ENCODE data around the gene PDZD7.

DNA sequence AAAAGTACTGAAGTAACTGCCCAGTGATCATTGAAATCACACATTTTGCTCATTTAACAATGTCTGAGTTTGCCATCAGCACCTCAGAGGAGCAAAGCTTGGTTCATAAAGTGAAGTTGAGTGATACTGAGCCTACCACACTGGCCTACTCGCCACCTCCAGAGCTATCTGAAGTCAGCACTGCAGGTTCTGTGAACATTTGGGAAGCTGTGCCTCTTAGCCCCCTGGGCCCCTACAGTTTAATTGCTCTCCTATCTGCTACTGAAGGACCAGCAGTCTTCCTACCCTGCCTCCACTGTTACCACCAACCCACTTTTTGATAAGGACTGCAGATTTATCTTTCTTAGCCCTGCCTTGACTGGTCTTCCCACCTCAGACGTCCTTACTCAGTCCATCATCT lies 63.6 kb downstream of the PDZD7 start:
- TF ChIP-seq, protein P1, sequence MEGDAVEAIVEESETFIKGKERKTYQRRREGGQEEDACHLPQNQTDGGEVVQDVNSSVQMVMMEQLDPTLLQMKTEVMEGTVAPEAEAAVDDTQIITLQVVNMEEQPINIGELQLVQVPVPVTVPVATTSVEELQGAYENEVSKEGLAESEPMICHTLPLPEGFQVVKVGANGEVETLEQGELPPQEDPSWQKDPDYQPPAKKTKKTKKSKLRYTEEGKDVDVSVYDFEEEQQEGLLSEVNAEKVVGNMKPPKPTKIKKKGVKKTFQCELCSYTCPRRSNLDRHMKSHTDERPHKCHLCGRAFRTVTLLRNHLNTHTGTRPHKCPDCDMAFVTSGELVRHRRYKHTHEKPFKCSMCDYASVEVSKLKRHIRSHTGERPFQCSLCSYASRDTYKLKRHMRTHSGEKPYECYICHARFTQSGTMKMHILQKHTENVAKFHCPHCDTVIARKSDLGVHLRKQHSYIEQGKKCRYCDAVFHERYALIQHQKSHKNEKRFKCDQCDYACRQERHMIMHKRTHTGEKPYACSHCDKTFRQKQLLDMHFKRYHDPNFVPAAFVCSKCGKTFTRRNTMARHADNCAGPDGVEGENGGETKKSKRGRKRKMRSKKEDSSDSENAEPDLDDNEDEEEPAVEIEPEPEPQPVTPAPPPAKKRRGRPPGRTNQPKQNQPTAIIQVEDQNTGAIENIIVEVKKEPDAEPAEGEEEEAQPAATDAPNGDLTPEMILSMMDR (tag by site-specific recombination; IDR thresholded peaks at IDR 0.05): no peak
- TF ChIP-seq ZNF138 (tag by site-specific recombination; IDR thresholded peaks at IDR 0.05; ENCODE audit: borderline replicate concordance): no peak
- TF ChIP-seq ZNF423 (tag by site-specific recombination; IDR thresholded peaks at IDR 0.05): no peak
- no peak for TF ChIP-seq ZNF324 (tag by site-specific recombination; IDR thresholded peaks at IDR 0.05)
- TF ChIP-seq ZNF19 (tag by site-specific recombination; IDR thresholded peaks at IDR 0.05; ENCODE audit: low read depth): no peak
- TF ChIP-seq, protein P2, sequence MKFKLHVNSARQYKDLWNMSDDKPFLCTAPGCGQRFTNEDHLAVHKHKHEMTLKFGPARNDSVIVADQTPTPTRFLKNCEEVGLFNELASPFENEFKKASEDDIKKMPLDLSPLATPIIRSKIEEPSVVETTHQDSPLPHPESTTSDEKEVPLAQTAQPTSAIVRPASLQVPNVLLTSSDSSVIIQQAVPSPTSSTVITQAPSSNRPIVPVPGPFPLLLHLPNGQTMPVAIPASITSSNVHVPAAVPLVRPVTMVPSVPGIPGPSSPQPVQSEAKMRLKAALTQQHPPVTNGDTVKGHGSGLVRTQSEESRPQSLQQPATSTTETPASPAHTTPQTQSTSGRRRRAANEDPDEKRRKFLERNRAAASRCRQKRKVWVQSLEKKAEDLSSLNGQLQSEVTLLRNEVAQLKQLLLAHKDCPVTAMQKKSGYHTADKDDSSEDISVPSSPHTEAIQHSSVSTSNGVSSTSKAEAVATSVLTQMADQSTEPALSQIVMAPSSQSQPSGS (tag by site-specific recombination; IDR thresholded peaks at IDR 0.05; ENCODE audit: low read depth): no peak
- TF ChIP-seq, protein P3, sequence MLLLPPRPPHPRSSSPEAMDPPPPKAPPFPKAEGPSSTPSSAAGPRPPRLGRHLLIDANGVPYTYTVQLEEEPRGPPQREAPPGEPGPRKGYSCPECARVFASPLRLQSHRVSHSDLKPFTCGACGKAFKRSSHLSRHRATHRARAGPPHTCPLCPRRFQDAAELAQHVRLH (tag by site-specific recombination; IDR thresholded peaks at IDR 0.05): no peak
- TF ChIP-seq, protein P4, sequence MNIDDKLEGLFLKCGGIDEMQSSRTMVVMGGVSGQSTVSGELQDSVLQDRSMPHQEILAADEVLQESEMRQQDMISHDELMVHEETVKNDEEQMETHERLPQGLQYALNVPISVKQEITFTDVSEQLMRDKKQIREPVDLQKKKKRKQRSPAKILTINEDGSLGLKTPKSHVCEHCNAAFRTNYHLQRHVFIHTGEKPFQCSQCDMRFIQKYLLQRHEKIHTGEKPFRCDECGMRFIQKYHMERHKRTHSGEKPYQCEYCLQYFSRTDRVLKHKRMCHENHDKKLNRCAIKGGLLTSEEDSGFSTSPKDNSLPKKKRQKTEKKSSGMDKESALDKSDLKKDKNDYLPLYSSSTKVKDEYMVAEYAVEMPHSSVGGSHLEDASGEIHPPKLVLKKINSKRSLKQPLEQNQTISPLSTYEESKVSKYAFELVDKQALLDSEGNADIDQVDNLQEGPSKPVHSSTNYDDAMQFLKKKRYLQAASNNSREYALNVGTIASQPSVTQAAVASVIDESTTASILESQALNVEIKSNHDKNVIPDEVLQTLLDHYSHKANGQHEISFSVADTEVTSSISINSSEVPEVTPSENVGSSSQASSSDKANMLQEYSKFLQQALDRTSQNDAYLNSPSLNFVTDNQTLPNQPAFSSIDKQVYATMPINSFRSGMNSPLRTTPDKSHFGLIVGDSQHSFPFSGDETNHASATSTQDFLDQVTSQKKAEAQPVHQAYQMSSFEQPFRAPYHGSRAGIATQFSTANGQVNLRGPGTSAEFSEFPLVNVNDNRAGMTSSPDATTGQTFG (tag by site-specific recombination; IDR thresholded peaks at IDR 0.05; ENCODE audit: borderline replicate concordance): no peak
- no peak for TF ChIP-seq ZNF777 (tag by site-specific recombination; IDR thresholded peaks at IDR 0.05; ENCODE audit: borderline replicate concordance)
- no peak for TF ChIP-seq ZNF830 (tag by site-specific recombination; IDR thresholded peaks at IDR 0.05; ENCODE audit: low read depth)
